GM21576 (cell line): ENCODE results near the gene TMEM250.

Source experiments
- ATAC-seq: cut with Tn5 transposase; IDR thresholded peaks from one replicate; pipeline ENCODE4 v1.9.1; 2021; ENCODE audit warnings: mild to moderate bottlenecking, moderate library complexity; ENCODE audit not compliant: unreplicated experiment

The TMEM250 gene

GRCh38 chr9:136084063-136084944, 34.4 kb downstream of the TMEM250 start:
- no peak for ATAC-seq

GRCh38 chr9:136083558-136084062, 35.1 kb downstream of the TMEM250 start:
- ATAC-seq, result no peak

- no peak for ATAC-seq
These were observed 35.9 kb downstream of the TMEM250 start for GRCh38 chr9:136082496-136083361.

- ATAC-seq, result no peak
These were observed 36.7 kb downstream of the TMEM250 start for GRCh38 chr9:136081826-136082495.

GRCh38 chr9:136081113-136081825, 37.4 kb downstream of the TMEM250 start:
- no peak for ATAC-seq

GRCh38 chr9:136080716-136081112, 38.0 kb downstream of the TMEM250 start:
- ATAC-seq, result no peak

GRCh38 chr9:136079916-136080246, 38.8 kb downstream of the TMEM250 start:
- ATAC-seq, result no peak

- ATAC-seq, result no peak
These were observed 39.3 kb downstream of the TMEM250 start for GRCh38 chr9:136079211-136079915.

GRCh38 chr9:136078498-136079011, 40.1 kb downstream of the TMEM250 start:
- no peak for ATAC-seq

GRCh38 chr9:136078024-136078423, 40.7 kb downstream of the TMEM250 start:
- ATAC-seq, result no peak

- no peak for ATAC-seq
These were observed 41.2 kb downstream of the TMEM250 start for GRCh38 chr9:136077491-136077890.

GRCh38 chr9:136075881-136076678, 42.6 kb downstream of the TMEM250 start:
- ATAC-seq, result no peak

GRCh38 chr9:136075134-136075841, 43.4 kb downstream of the TMEM250 start:
- ATAC-seq, result no peak

GRCh38 chr9:136074706-136075105, 44.0 kb downstream of the TMEM250 start:
- no peak for ATAC-seq
